Caco-2 (cell line): ENCODE results near the gene CROCC2. TPM values are rescaled to one million over a fixed set of nuclear protein-coding genes. Genes with fewer than 3 reads are reported as not detected.

Source experiments
- BruUV-seq: library from RNA; stranded (reverse); fragments of 400-500 nt; replicated peaks from 2 replicates; lab custom pipeline; 2021; lab: Mats Ljungman, UMichigan
- CTCF ChIA-PET: fragments of 300-600 bp; sonication (Branson Sonifier 250); formaldehyde crosslinking; loops from one replicate; lab custom pipeline; 2022; ENCODE audit warnings: antibody characterized with exemption; lab: Charles Lee
- POLR2A ChIA-PET: fragments of 300-600 bp; sonication (Branson Sonifier 250); formaldehyde crosslinking; loops from one replicate; lab custom pipeline; 2022; ENCODE audit warnings: antibody characterized with exemption; lab: Charles Lee
- DNase-seq, 2 experiments: peaks; one replicate each; pipeline versions ENCODE4 v3.0.0 to v3.0.0-alpha.2; 2020 to 2022
- H3K27me3 ChIP-seq: replicated peaks from 2 replicates; pipeline ENCODE4 v1.6.0; 2011; ENCODE audit warnings: low read length; ENCODE audit not compliant: control insufficient read depth, insufficient read depth
- H3K36me3 ChIP-seq: 2 replicates; pipeline ENCODE4 v1.5.1; 2011; ENCODE audit warnings: low read length; ENCODE audit not compliant: control insufficient read depth, insufficient read depth
- H3K4me1 ChIP-seq: fragments of 250-450 bp; sonication (Bioruptor Pico); 2 replicates; pipeline ENCODE4 v1.5.1; 2020; ENCODE audit warnings: mild to moderate bottlenecking
- H3K4me3 ChIP-seq: 2 replicates; pipeline ENCODE4 v1.5.1; 2011; ENCODE audit warnings: low read depth, mild to moderate bottlenecking, control low read depth, low read length
- H3K9me3 ChIP-seq: fragments of 250-450 bp; sonication (Bioruptor Pico); 2 replicates; pipeline ENCODE4 v1.5.1; 2020; ENCODE audit warnings: mild to moderate bottlenecking, moderate library complexity
- H3K27ac Mint-ChIP-seq: one replicate; pipeline ENCODE4 v1.8.0; 2022; ENCODE audit warnings: mixed read lengths; ENCODE audit not compliant: unreplicated experiment
- H3K27me3 Mint-ChIP-seq: one replicate; pipeline ENCODE4 v1.8.0; 2022; ENCODE audit warnings: mixed read lengths; ENCODE audit not compliant: insufficient read depth, unreplicated experiment
- H3K36me3 Mint-ChIP-seq: one replicate; pipeline ENCODE4 v1.8.0; 2022; ENCODE audit warnings: mild to moderate bottlenecking, mixed read lengths; ENCODE audit not compliant: insufficient read depth, unreplicated experiment
- H3K4me1 Mint-ChIP-seq: one replicate; pipeline ENCODE4 v1.8.0; 2022; ENCODE audit warnings: low read depth, mixed read lengths; ENCODE audit not compliant: unreplicated experiment
- H3K4me3 Mint-ChIP-seq: one replicate; pipeline ENCODE4 v1.8.0; 2022; ENCODE audit warnings: mild to moderate bottlenecking, moderate library complexity, mixed read lengths; ENCODE audit not compliant: unreplicated experiment
- H3K9me3 Mint-ChIP-seq: one replicate; pipeline ENCODE4 v1.8.0; 2022; ENCODE audit warnings: mixed read lengths; ENCODE audit not compliant: unreplicated experiment
- CTCF ChIP-seq, 2 experiments: fragments of 200-600 bp in 1 of 2; IDR thresholded peaks; 1 replicate in 1 of 2; 2 replicates in 1 of 2; pipeline versions ENCODE4 v1.5.1 to v1.8.0; 2011 to 2022; ENCODE audit warnings: antibody characterized with exemption in 1 of 2, control low read depth in 1 of 2, inconsistent platforms in 1 of 2, low read depth in 1 of 2, low read length in 1 of 2, mild to moderate bottlenecking in 1 of 2, moderate library complexity in 1 of 2; ENCODE audit not compliant: insufficient read depth in 1 of 2, severe bottlenecking in 1 of 2, unreplicated experiment in 1 of 2
- intact Hi-C: fragments of 100-400 bp; cut with micrococcal nuclease; formaldehyde crosslinking; loops from one replicate; pipeline ENCODE4 v1.10.0; 2022; ENCODE audit not compliant: unreplicated experiment
- total RNA-seq: library from RNA; stranded (reverse); gene quantifications from 2 replicates; pipeline ENCODE4 v1.2.3, GENCODE V29; 2022

The CROCC2 gene
- total RNA-seq, 1 experiment from 2014 or later, result not detected

- Histone ChIP-seq H3K4me3 (no peak overlapping the region), H3K27me3 (no peaks in the 10 kb centered on the region), H3K9me3 (no peaks in the 10 kb centered on the region), H3K4me1 (no peaks in the 10 kb centered on the region), H3K36me3 (no peaks in the 10 kb centered on the region)
- H3K4me3 Mint-ChIP-seq, result no peak overlapping the region
- peak in 1 of 2 experiments; percentile 27 for DNase-seq
- intact Hi-C loops, result no loop called here
- BruUV-seq, result no TSS peak
- ChIA-PET CTCF (interaction anchor here (1.0 kb wide), 1 partner anchor 71 kb away, joined by 3 read pairs; no protein-coding TSS in a partner anchor), POLR2A (no interaction called here)
- TF ChIP-seq CTCF (IDR thresholded peaks at IDR 0.05; ENCODE audit: insufficient read depth in 1 of 2, low read depth in 1 of 2, low read length in 1 of 2, severe bottlenecking in 1 of 2, unreplicated experiment in 1 of 2), result no peak
- H3K36me3 Mint-ChIP-seq, result no peaks in the 10 kb centered on the region
- H3K4me1 Mint-ChIP-seq, result no peaks in the 10 kb centered on the region
- H3K9me3 Mint-ChIP-seq, result no peaks in the 10 kb centered on the region
- no peak overlapping the region for H3K27ac Mint-ChIP-seq
- H3K27me3 Mint-ChIP-seq, result no peaks in the 10 kb centered on the region
These were observed 15.8 kb downstream of the CROCC2 start for GRCh38 chr2:240921995-240922244.

GRCh38 chr2:240922245-240922981, 16.3 kb downstream of the CROCC2 start:
- Mint-ChIP-seq H3K9me3 (no peaks in the 10 kb centered on the region), H3K27ac (no peak overlapping the region), H3K36me3 (no peaks in the 10 kb centered on the region), H3K4me1 (no peaks in the 10 kb centered on the region), H3K27me3 (no peaks in the 10 kb centered on the region), H3K4me3 (no peak overlapping the region)
- H3K4me3 ChIP-seq, result no peak overlapping the region
- no peaks in the 10 kb centered on the region for H3K27me3 ChIP-seq
- no peak for TF ChIP-seq CTCF (IDR thresholded peaks at IDR 0.05; ENCODE audit: insufficient read depth in 1 of 2, low read depth in 1 of 2, low read length in 1 of 2, severe bottlenecking in 1 of 2, unreplicated experiment in 1 of 2)
- DNase-seq, result no peak
- H3K4me1 ChIP-seq, result no peaks in the 10 kb centered on the region
- POLR2A ChIA-PET, result no interaction called here
- no peaks in the 10 kb centered on the region for H3K36me3 ChIP-seq
- no TSS peak for BruUV-seq
- CTCF ChIA-PET, result interaction anchor here (1.6 kb wide), 1 partner anchor 8 kb away, joined by 4 read pairs; no protein-coding TSS in a partner anchor
- H3K9me3 ChIP-seq, result no peaks in the 10 kb centered on the region
- intact Hi-C loops, result no loop called here

- no peaks in the 10 kb centered on the region for H3K4me1 ChIP-seq
- no peaks in the 10 kb centered on the region for H3K9me3 ChIP-seq
- TF ChIP-seq CTCF (IDR thresholded peaks at IDR 0.05; ENCODE audit: insufficient read depth in 1 of 2, low read depth in 1 of 2, low read length in 1 of 2, severe bottlenecking in 1 of 2, unreplicated experiment in 1 of 2), result no peak
- BruUV-seq, result no TSS peak
- Mint-ChIP-seq H3K27ac (no peak overlapping the region), H3K27me3 (no peaks in the 10 kb centered on the region), H3K36me3 (no peaks in the 10 kb centered on the region), H3K9me3 (no peaks in the 10 kb centered on the region), H3K4me3 (no peak overlapping the region), H3K4me1 (no peaks in the 10 kb centered on the region)
- intact Hi-C loops, result no loop called here
- no peaks in the 10 kb centered on the region for H3K27me3 ChIP-seq
- POLR2A ChIA-PET, result no interaction called here
- DNase-seq, result peak in 1 of 2 experiments; percentile 29
- no peak overlapping the region for H3K4me3 ChIP-seq
- no peaks in the 10 kb centered on the region for H3K36me3 ChIP-seq
- CTCF ChIA-PET, result interaction anchor here (1.6 kb wide), 1 partner anchor 8 kb away, joined by 4 read pairs; no protein-coding TSS in a partner anchor
These were observed 16.9 kb downstream of the CROCC2 start for GRCh38 chr2:240922982-240923537.
